Measurements from ENCODE around the gene SPANXC.

- TF ChIP-seq CTCF (IDR thresholded peaks at IDR 0.05) (no peak), JUN (CRISPR knock-in tag; IDR thresholded peaks at IDR 0.05) (no peak)
Observed at GRCh38 chrX:141220342-141221008, 21.8 kb downstream of the SPANXC start.

Data from WTC11 (cell line).